Amniotic epithelial cell (primary cell): ENCODE data around the gene NUP85.
A peak's percentile ranks its signal among the peaks of the same experiment; 100 is the strongest.
"Not testable (repeated sequence)": the region's sequence is repeated elsewhere in the genome, so short reads cannot be mapped to it uniquely, and the experiment has no call there.

ENCODE experiments used
- DNase-seq: peaks from one replicate; pipeline ENCODE4 v3.0.0-alpha.2; 2010; ENCODE audit warnings: low read depth

Gene NUP85

GRCh38 chr17:75267411-75268232 lies 62.1 kb downstream of the NUP85 start:
- no peak for DNase-seq

GRCh38 chr17:75269844-75270217 lies 64.4 kb downstream of the NUP85 start:
- DNase-seq: no peak

- DNase-seq: peak; percentile 80
These were observed 64.9 kb downstream of the NUP85 start for GRCh38 chr17:75270218-75270965.

- peak; percentile 43 for DNase-seq
These were observed 65.4 kb downstream of the NUP85 start, which contains the start of gene MIF4GD for GRCh38 chr17:75270966-75271232. Gene MIF4GD (minus strand): TSS chr17:75271231. CDS start chr17:75270195, 1,036 bp downstream.

GRCh38 chr17:75271233-75271954 lies 65.9 kb downstream of the NUP85 start:
- DNase-seq: no peak

GRCh38 chr17:75271955-75272847 lies 66.7 kb downstream of the NUP85 start:
- no peak for DNase-seq

GRCh38 chr17:75272848-75273184 lies 67.3 kb downstream of the NUP85 start:
- DNase-seq: no peak

- peak; percentile 82 for DNase-seq
These were observed 68.7 kb downstream of the NUP85 start for GRCh38 chr17:75273977-75274708.

GRCh38 chr17:75277664-75278071 lies 72.2 kb downstream of the NUP85 start:
- peak; percentile 28 for DNase-seq

GRCh38 chr17:75280189-75280588 lies 74.7 kb downstream of the NUP85 start:
- DNase-seq: not testable (repeated sequence)

GRCh38 chr17:75285123-75285522 lies 79.6 kb downstream of the NUP85 start:
- DNase-seq: no peak
